ELR (cell line): ENCODE measurements around the gene ZBTB7C.

Experiments used
- DNase-seq: peaks from one replicate; pipeline ENCODE4 v3.0.0-alpha.2; 2015; ENCODE audit warnings: low read depth

The ZBTB7C gene

DNA sequence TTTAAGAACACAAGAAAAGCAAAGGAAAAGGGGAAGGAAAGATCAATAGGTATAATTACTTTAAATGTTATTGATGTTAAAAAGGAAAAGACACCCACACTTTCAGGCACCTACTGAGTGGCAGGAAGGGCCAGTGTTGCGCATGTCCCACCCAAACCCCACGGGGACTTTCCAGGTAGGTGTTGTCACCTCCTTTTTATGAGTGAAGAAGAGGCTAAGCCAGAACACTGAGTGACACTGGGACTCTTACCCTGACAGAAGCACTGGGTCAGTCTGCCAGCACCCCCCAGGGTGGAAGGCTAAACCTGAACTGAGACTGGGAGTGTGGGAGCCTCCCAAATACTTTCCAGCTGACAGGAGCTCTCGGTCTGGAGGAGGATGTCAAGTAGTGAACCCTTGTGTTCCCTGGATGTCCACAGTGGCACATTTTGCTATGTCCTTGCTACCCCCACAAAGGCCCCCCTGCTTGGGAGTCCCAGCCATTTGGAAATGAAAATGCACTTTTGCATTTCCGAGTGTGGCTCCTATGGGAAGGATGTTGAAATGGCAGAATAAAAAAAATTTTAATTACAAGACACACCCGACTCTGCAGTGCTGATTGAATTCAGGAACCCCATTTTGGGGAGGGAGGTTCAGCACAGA, 387.8 kb downstream of the ZBTB7C start:
- DNase-seq: no peak

- no peak for DNase-seq
Observed at GRCh38 chr18:48020337-48021250, 388.6 kb downstream of the ZBTB7C start.

DNA sequence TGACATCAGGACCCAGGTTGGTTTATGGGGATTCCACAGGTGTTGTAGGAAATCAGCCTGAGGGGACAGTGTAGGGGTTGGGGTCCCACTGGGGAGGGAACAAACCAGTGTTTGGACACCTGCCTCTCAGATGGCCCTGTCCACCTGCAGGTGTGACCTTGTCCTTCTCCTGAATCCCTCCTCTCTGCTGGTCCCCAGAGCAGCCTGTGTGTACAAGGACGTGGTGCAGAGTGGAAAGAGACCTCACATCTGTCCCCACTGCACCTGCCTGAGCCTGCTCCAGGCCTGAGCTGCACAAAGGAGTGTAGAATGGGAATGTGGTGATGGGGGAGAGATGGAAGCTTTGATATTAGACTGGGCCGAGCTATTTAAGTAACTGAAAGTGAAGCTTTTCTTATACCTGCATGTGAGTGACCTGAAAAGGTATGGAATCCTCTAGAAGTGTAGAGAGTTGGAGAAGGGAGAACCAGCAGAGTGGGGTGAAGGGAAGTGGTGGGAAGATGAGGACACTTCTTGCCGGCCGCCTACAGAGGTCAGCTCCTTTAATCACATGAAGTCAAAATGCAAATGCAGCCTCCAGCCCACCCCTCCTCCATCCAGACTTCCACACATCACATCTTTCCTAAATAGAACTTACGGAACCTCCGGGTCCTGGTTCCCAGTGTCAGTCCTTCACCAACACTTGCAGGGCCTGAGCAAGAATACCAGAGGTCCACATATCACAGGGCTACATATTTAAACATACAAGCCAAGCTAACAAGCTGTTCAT, 389.4 kb downstream of the ZBTB7C start:
- no peak for DNase-seq

DNA sequence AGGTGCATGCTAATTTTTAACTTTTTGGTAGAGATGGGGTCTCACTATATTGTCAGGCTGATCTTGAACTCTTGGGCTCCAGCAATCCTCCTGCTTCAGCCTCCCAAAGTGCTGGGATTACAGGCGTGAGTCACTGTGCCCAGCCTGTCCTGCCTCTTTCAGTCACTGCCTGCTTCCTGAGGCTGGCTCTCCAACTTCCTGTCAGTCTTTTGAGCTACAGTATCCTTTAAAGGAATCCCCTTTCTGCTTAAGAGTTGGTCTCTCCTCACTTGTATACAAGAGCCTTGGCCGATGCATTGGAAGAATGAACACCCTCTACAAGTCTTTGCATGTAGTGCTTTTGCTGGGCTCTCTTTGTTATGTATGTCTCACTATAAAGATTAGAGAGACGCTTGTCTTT, 390.3 kb downstream of the ZBTB7C start:
- DNase-seq: peak; percentile 26

- DNase-seq: no peak
Observed at GRCh38 chr18:48017635-48018034, 391.5 kb downstream of the ZBTB7C start.

- no peak for DNase-seq
Observed at GRCh38 chr18:48013162-48013561, 396.0 kb downstream of the ZBTB7C start.

DNA sequence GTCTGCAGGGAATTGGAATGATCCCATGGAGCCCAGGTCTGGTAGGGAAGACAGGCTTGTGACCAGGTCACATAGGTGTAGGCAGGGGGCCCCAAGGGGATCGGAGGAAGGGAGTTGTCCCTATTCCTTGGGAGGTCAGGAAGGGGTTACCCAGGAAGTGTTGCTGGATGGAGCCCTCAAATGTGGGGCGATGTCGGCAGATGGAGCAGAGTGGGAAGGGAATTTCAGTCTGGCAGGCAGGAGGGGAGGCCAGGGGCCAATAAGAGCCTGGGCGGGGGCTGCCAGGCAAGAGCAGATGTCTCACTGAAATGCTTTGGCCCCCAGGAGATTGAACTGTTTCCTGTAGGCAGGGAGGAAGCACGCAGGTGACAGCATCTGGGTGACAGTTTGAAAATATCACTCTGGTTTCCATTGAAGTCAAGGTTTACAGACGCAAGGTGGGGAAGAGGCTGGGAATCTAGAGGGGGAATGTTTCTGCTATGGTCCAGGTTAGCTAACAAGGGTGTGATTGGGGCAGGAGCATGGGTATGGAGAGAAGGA, 397.2 kb downstream of the ZBTB7C start:
- DNase-seq: no peak

- no peak for DNase-seq
Observed at GRCh38 chr18:48010264-48010663, 398.9 kb downstream of the ZBTB7C start.

DNA sequence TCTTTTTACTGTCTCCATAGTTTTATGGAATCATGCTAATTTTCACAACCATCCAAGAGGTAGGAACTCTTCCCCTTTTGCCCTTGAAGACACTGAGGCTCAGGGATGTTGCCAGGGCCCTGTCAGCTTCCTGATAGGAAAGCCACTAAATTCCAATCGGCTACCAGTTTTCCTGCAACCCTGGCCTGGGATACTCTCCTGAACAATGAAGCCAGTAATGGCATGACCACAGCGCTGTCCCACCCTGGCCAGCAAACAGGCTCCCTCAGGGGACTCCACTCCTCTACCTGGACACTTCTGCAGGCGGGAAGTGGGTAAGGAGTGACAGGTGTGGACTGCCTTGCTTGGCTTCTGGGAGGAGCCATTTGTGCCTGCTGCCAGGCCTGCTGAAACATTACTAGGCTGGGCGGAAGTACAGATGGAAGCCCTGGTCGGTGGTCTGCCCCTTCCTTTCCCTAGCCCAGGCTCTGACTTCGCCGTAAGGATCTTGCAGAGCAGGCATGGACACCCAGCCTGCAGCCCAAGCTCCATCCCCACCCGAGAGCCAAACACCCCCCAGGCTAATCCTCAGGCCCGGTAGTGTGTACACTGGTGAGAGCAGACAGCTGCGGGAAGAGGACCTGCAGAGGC, 400.0 kb downstream of the ZBTB7C start:
- no peak for DNase-seq

DNA sequence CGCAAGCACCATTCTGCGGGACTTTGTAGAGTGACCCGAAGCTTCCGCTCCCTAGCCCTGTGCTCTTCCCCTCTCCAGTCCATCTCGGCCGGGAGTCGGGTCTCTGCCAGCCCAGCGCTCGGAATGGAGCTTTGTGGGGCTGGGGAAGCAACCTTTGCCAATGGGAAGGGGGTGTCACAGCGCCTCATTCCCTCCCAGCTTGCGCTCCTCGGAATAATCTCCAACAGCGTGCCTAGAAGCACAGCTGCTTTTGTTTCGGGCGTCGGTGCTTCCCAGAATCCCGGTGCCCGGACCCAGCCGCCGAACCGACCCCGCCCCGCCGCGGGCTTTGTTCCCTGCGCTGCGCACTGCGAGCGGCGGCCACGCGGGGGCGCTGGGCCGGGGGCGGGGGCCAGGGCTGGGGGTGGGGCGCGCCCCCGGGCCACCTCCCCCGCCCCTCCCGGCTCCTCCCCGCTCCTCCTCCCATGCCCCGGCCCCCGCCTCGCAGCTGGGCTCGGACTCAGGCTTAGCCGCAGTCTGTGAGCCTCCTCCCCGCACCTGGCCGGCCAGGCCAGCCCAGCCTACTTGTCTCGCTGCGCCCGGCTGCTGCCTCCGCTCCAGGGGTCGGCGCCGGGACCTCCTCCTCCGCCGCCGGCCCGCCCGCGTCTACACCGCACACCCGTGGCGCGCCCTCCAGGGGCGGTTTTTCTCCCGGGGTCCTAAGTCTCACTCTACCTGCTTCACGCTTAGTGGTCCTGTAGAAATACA, 401.1 kb downstream of the ZBTB7C start:
- peak; percentile 66 for DNase-seq

GRCh38 chr18:48007381-48007780, 401.8 kb downstream of the ZBTB7C start:
- DNase-seq: no peak

GRCh38 chr18:48006415-48007175, 402.6 kb downstream of the ZBTB7C start:
- DNase-seq: no peak

DNA sequence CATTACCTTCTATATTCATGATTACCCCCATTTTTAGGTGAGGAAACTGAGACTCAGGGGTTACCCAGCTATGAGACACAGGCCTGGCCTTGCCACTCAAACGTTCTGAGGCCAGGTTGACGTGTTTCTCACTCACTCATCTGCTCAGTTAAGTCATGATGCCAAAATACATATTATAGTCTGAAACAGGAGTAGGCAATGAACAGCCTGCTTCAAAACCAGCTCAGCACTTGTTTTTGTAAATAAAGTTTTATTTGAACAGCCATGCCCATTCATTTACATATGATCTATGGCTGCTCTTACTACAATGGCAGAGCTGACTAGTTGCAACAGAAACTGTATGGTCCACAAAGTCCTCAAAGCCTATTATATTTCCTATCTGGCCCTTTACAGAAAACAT, 404.6 kb downstream of the ZBTB7C start:
- peak; percentile 20 for DNase-seq

DNA sequence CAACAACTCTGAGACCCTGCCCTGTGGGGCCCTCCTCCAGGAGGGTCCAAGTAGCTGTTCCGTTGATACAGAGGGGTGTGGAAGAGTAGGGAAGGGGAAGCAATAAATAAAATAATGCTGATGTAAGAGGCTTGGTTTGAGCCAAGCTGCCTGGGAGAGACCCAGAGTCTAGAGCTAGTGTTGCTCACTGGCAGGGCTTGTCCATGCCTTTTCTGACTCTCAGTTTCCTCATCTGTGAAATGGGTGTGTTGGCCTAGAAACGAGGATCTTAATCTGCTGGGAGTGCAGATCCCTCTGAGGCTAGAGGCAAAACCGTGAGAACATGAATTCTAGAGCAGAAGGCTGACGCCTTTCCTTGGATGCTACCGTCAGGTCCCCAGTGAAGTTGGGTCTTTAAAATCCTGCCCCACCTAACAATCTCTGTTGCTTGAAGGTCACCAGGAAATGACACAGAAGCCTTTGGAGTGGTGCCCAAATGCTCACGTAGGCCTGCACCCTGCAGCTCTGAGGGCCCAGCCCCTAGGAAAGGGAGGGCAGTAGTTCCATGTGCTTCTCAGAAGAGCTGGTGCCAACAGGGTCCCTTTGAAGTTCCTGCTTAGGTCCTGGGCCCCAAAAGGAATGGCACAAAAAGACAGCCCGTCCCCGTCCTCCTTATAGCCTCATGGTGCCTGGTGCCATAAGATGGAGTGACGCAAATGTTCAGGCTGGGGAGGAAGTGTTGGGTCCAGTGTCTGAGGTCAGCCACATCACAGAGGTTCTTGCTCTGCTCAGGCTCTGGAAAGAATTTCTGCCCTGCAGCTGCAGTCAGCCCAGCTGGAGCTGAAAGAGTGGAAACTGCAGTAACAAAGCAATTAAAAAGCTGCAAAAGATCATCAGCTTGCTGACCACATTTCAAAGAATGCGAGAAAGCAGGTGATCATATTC, 405.5 kb downstream of the ZBTB7C start:
- DNase-seq: peak; percentile 84

GRCh38 chr18:48002933-48003365, 406.2 kb downstream of the ZBTB7C start:
- peak; percentile 94 for DNase-seq

DNA sequence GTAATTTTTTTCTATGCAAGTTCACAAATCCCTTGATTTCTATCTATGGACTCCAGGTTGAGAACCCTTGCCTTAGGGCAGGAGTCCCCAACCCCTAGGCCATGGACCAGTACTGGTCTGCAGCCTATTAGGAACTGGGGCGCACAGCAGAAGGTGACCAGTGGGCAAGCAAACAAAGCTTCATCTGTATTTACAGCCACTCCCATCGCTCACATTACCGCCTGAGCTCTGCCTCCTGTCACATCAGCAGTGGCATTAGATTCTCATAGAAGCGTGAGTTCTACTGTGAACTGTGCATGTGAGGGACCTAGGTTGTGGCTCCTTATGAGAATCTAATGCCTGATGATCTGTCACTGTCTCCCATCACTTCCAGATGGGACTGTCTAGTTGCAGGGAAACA, 408.5 kb downstream of the ZBTB7C start:
- no peak for DNase-seq

DNA sequence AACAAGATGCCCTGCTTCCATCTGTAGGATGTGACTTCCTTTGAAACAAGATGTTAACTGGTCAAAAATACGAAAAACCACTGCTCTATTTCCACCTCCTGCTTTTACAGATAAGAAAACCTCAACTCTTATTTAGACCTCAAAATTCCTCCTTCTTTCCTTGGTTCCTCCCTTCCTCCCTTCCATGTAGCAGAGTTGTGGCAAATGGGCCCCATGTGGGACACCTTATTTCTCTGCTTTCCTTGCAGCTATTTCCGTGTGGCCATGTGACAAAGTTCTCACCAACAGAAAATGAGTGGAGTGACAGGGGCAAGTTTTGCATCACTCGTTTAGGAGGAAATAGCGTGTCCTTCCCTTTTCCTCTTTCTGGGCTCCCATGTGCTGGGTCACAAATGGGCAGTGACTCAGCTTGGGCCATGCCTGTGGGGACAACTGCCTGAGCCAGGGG, 409.4 kb downstream of the ZBTB7C start:
- DNase-seq: no peak

- DNase-seq: peak; percentile 38
Observed at GRCh38 chr18:47997338-47997780, 411.8 kb downstream of the ZBTB7C start.

DNA sequence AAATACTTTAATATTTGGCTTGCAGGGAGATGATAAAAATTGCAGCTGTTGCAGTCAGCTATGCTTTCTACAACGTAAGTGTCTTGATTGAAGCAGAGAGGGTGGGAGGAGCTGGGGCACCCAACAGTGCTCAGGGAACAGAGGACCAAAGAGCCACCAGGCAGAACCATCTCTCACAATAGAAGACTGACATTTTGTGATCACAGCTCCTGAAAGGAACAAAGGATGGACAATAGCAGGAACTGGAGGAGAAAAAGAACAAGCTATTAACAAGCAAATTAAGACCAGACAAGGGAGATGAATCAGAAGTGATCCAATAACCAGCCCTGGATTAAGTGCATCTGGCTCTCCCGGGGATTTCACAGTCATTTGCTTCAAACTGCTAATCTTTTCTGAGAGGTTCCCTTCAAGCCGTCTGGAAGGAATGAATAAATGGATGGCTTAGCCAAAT, 413.1 kb downstream of the ZBTB7C start:
- no peak for DNase-seq
